ENCODE results near the gene IZUMO2.
"Not testable (repeated sequence)": the region's sequence is repeated elsewhere in the genome, so short reads cannot be mapped to it uniquely, and the experiment has no call there.

DNA sequence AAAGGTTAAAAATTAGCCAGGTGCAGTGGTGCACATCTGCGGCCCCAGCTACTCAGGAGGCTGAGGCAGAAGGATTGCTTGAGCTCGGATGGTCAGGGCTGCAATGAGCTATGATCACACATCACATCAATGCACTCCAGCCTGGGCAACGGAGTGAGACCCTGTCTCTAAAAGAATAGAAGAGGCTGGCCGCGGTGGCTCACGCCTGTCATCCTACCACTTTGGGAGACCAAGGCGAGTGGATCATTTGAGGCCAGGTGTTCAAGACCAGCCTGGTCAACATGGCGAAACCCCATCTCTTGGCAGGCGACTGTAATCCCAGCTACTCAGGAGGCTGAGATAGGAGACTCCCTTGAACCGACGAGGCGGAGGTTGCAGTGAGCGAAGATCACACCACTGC, 59.7 kb downstream of the IZUMO2 start:
- TF ChIP-seq, protein P1, sequence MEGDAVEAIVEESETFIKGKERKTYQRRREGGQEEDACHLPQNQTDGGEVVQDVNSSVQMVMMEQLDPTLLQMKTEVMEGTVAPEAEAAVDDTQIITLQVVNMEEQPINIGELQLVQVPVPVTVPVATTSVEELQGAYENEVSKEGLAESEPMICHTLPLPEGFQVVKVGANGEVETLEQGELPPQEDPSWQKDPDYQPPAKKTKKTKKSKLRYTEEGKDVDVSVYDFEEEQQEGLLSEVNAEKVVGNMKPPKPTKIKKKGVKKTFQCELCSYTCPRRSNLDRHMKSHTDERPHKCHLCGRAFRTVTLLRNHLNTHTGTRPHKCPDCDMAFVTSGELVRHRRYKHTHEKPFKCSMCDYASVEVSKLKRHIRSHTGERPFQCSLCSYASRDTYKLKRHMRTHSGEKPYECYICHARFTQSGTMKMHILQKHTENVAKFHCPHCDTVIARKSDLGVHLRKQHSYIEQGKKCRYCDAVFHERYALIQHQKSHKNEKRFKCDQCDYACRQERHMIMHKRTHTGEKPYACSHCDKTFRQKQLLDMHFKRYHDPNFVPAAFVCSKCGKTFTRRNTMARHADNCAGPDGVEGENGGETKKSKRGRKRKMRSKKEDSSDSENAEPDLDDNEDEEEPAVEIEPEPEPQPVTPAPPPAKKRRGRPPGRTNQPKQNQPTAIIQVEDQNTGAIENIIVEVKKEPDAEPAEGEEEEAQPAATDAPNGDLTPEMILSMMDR (IDR thresholded peaks at IDR 0.05 in 4 of 5, conservative IDR thresholded peaks at IDR 0.05 in 1 of 5) = not testable (repeated sequence)
- not testable (repeated sequence) for TF ChIP-seq POLR2A (IDR thresholded peaks at IDR 0.05)

Data from gastrocnemius medialis (tissue), 4 donors.